Adrenal gland (tissue), 5 donors: Measurements from ENCODE around the gene UCHL5.

Source experiments
- CTCF ChIP-seq, 6 experiments: fragments of 450-650 bp in 4 of 6; fragments of 200-600 bp in 2 of 6; sonication (generic) in 1 of 6; IDR thresholded peaks; 1 replicate in 5 of 6; 2 replicates in 1 of 6; pipeline versions ENCODE4 v1.5.1 to v1.8.0; 2016 to 2021; ENCODE audit warnings: antibody characterized with exemption in 6 of 6, mild to moderate bottlenecking in 2 of 6, moderate library complexity in 1 of 6
- POLR2A ChIP-seq, 2 donors: fragments of 450-650 bp; IDR thresholded peaks; one replicate each; pipeline ENCODE4 v1.6.1; 2017; ENCODE audit warnings: antibody characterized with exemption in 2 of 2, mild to moderate bottlenecking in 2 of 2, moderate library complexity in 1 of 2
- donor health status: DM: no; HTN: no; CAD: no.

- TF ChIP-seq CTCF (IDR thresholded peaks at IDR 0.05) (no peak), POLR2A (IDR thresholded peaks at IDR 0.05) (no peak)
These were observed 91.3 kb downstream of the UCHL5 start for GRCh38 chr1:192967901-192968300.
